HG02571 (cell line): ENCODE data around the gene IFITM10.

ENCODE experiments used
- ATAC-seq: cut with Tn5 transposase; IDR thresholded peaks from one replicate; pipeline ENCODE4 v1.9.1; 2021; ENCODE audit warnings: mild to moderate bottlenecking, moderate library complexity; ENCODE audit not compliant: unreplicated experiment

IFITM10 gene

GRCh38 chr11:1742371-1742770, 8.0 kb downstream of the IFITM10 start:
- ATAC-seq: no peak

GRCh38 chr11:1741741-1742140, 8.7 kb downstream of the IFITM10 start:
- ATAC-seq: no peak

- ATAC-seq: no peak
These were observed 9.4 kb downstream of the IFITM10 start for GRCh38 chr11:1740786-1741530.

GRCh38 chr11:1739576-1739975, 10.8 kb downstream of the IFITM10 start:
- ATAC-seq: no peak

GRCh38 chr11:1738380-1738779, 12.0 kb downstream of the IFITM10 start:
- ATAC-seq: no peak

- no peak for ATAC-seq
These were observed 13.2 kb downstream of the IFITM10 start for GRCh38 chr11:1737080-1737757.

GRCh38 chr11:1736447-1736992, 13.9 kb downstream of the IFITM10 start:
- ATAC-seq: no peak

- no peak for ATAC-seq
These were observed 15.1 kb downstream of the IFITM10 start for GRCh38 chr11:1735271-1735670.

- no peak for ATAC-seq
These were observed 15.7 kb downstream of the IFITM10 start for GRCh38 chr11:1734641-1735081.

GRCh38 chr11:1733716-1734640, 16.4 kb downstream of the IFITM10 start:
- no peak for ATAC-seq

- no peak for ATAC-seq
These were observed 17.2 kb downstream of the IFITM10 start for GRCh38 chr11:1733009-1733715.

GRCh38 chr11:1732418-1733008, 17.9 kb downstream of the IFITM10 start:
- no peak for ATAC-seq

GRCh38 chr11:1731451-1732059, 18.8 kb downstream of the IFITM10 start:
- ATAC-seq: no peak

GRCh38 chr11:1730059-1730629, 20.3 kb downstream of the IFITM10 start:
- ATAC-seq: no peak

GRCh38 chr11:1729692-1730011, 20.7 kb downstream of the IFITM10 start:
- no peak for ATAC-seq

GRCh38 chr11:1728931-1729691, 21.3 kb downstream of the IFITM10 start:
- ATAC-seq: no peak

- no peak for ATAC-seq
These were observed 22.1 kb downstream of the IFITM10 start for GRCh38 chr11:1728301-1728700.

- no peak for ATAC-seq
These were observed 22.5 kb downstream of the IFITM10 start for GRCh38 chr11:1727861-1728260.
